Large intestine (tissue), 3 donors: ENCODE measurements around the gene CALHM6. TPM values are rescaled to one million over a fixed set of nuclear protein-coding genes. Genes with fewer than 3 reads are reported as not detected.

ENCODE experiments used
- DNase-seq, 2 donors: peaks; one replicate each; pipeline versions ENCODE4 v3.0.0 to v3.0.0-alpha.2; 2013
- H3K27ac ChIP-seq: one replicate; pipeline ENCODE4 v1.5.1; 2013; ENCODE audit warnings: low read length
- H3K27me3 ChIP-seq: 2 replicates; pipeline ENCODE4 v1.6.1; 2013; ENCODE audit warnings: low read length; ENCODE audit not compliant: control insufficient read depth, insufficient read depth
- H3K36me3 ChIP-seq: 2 replicates; pipeline ENCODE4 v1.6.1; 2013; ENCODE audit warnings: low read length; ENCODE audit not compliant: control insufficient read depth, insufficient read depth
- H3K4me1 ChIP-seq: one replicate; pipeline ENCODE4 v1.6.1; 2013; ENCODE audit warnings: low read length; ENCODE audit not compliant: control insufficient read depth, insufficient read depth
- H3K4me3 ChIP-seq: one replicate; pipeline ENCODE4 v1.5.1; 2013; ENCODE audit warnings: low read length
- H3K9me3 ChIP-seq: one replicate; pipeline ENCODE4 v1.6.1; 2013; ENCODE audit warnings: mild to moderate bottlenecking, low read depth, low read length, moderate library complexity; ENCODE audit not compliant: control insufficient read depth
- WGBS: methylation state at CpG from one replicate; pipeline ENCODE4 v1.1.5; 2013; ENCODE audit warnings: low lambda C conversion rate; ENCODE audit not compliant: insufficient coverage; 5-methylcytosine and 5-hydroxymethylcytosine counted together
- polyA plus RNA-seq: library from polyadenylated mRNA; unstranded; fragments of 120-200 nt; gene quantifications from one replicate; pipeline ENCODE4 v1.2.1, GENCODE V29; 2013

Gene CALHM6
- polyA plus RNA-seq, 1 donor, result 7.8 TPM

DNA sequence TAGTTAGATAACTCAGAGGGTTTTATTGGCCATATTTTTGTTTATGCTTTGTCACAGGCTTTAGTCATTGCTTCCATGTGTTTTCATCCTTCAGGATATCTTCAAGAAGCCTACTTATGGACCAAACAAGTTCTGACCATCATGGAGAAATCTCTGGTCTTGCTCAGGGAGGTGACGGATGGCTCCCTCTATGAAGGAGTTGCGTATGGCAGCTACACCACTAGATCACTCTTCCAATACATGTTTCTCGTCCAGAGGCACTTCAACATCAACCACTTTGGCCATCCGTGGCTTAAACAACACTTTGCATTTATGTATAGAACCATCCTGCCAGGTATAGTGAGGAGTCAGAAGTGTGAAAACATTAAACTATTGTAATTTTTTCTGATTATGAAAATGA, 30.3 kb upstream of the CALHM6 start:
- Histone ChIP-seq H3K36me3 (peaks cover 2% of the 10 kb centered on the region), H3K27me3 (no peaks in the 10 kb centered on the region), H3K4me1 (no peaks in the 10 kb centered on the region), H3K9me3 (no peaks in the 10 kb centered on the region), H3K4me3 (no peak overlapping the region), H3K27ac (no peak overlapping the region)
- DNase-seq, result no peak
- no CpG with 5 or more reads among the region's 4 CpGs for WGBS

DNA sequence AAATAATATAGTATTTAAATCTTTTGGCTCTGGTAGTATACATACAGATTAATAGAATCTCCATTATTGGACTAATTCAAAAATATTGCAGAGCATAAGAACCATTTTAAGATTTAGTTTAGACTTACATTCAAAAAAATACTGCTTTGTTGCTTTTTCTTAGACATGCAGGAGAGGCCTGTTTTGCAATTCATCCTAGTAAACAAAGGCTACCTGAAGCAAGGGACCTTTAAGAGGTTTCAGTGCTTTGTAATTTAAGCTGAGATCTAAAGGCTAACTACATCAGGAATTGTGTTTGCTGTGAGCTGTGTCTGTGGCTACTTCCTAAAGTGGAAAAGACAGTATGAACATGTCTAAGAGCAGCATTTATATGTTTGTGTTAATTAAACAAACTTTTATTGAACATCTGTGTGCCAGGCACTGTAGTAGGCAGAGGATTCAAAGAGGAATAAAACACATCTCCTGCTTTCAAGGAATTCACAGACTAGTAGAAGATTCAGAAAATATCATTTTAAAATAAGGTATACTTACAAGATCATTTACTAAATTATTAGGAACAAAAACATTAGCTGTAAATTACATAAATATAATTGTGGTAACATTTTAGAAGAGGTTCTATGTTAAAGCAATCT, 29.1 kb upstream of the CALHM6 start:
- Histone ChIP-seq H3K4me3 (no peak overlapping the region), H3K4me1 (no peaks in the 10 kb centered on the region), H3K9me3 (no peaks in the 10 kb centered on the region), H3K27ac (no peak overlapping the region), H3K36me3 (no peaks in the 10 kb centered on the region), H3K27me3 (no peaks in the 10 kb centered on the region)
- no peak for DNase-seq

DNA sequence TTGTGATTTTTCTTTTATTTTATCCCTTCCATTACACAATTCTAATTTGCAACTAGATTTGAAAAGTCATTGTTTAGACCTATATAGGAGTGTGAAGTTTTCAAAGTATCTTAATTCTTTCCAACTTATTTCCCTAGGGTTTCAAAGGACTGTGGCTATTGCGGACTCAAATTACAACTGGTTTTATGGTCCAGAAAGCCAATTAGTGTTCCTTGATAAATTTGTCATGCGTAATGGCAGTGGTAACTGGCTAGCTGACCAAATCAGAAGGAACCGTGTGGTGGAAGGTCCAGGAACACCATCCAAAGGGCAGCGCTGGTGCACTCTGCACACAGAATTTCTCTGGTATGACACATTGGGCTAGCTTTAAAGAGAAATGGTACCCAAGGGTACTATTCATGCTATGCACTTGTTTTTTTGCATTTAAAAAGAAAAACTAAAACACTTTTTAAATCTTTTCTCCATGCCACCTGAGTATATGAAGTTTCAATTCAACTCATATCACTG, 27.9 kb upstream of the CALHM6 start:
- no peaks in the 10 kb centered on the region for H3K36me3 ChIP-seq
- DNase-seq, result no peak
- H3K9me3 ChIP-seq, result no peaks in the 10 kb centered on the region
- H3K4me3 ChIP-seq, result no peak overlapping the region
- WGBS, result no CpG with 5 or more reads among the region's 4 CpGs
- H3K27ac ChIP-seq, result no peak overlapping the region
- H3K27me3 ChIP-seq, result no peaks in the 10 kb centered on the region
- H3K4me1 ChIP-seq, result no peaks in the 10 kb centered on the region

DNA sequence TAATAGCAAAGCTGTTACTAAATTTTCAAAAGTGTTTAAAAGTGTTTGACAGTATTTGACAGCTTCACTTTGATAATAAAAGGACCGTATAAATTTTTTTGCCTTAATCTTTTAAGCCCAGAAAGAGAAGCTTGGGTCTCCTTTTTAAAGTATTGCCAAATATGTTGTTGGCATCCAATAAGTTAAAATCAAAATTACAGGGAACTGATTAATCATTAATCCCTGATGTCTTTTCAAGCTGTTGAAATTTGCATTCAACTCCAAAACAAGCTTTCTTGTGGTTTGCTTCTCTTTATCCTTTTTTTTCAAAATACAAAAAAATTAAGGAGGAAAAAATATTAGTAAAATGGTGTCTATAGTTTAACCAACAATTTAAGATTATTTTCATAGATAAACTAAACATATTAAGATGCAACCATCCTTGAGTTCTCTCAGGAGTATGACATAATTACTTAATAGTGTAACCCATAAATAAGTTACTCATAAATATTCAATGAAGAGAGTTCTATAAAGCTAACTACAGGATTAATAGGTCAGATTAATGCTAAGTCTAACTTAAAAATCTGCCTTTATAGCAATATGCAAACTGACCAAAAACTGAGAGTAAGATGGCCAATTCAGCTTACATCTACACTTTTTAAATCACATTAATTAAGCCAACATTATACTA, 27.0 kb upstream of the CALHM6 start:
- Histone ChIP-seq H3K4me1 (no peaks in the 10 kb centered on the region), H3K4me3 (no peak overlapping the region), H3K27me3 (no peaks in the 10 kb centered on the region), H3K27ac (no peak overlapping the region), H3K9me3 (no peaks in the 10 kb centered on the region), H3K36me3 (no peaks in the 10 kb centered on the region)
- WGBS, result 80% methylated on average over 1 of the region's 1 CpG
- no peak for DNase-seq

DNA sequence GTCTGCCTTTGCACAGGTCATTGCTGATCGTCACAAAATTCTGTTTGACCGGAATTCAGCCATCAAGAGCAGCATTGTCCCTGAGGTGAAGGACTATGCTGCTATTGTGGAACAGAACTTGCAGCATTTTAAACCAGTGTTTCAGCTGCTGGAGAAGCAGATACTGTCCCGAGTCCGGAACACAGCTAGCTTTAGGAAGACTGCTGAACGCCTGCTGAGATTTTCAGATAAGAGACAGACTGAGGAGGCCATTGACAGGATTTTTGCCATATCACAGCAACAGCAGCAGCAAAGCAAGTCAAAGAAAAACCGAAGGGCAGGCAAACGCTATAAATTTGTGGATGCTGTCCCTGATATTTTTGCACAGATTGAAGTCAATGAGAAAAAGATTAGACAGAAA, 24.6 kb upstream of the CALHM6 start:
- WGBS, result 71% methylated on average over 2 of the region's 7 CpGs
- Histone ChIP-seq H3K4me1 (no peaks in the 10 kb centered on the region), H3K9me3 (no peaks in the 10 kb centered on the region), H3K27ac (no peak overlapping the region), H3K4me3 (no peak overlapping the region), H3K36me3 (no peaks in the 10 kb centered on the region), H3K27me3 (no peaks in the 10 kb centered on the region)
- DNase-seq, result no peak

DNA sequence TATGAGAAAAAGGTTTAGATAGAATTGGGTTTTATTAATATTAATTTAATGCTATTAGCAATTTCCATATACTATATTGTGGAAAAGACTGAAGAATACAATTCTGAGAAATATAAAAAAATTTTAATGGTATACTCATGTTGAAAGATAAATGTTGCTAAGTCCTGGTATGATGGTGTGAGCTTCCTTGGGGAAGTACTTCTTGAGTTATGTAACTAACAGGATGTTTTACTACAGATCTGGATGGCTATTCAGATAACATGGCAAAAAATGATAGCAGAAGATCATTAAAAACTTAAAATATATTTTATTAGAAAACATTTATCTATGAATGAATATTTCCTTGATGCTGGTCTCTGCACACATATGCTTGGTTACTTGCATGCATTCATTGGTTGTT, 23.5 kb upstream of the CALHM6 start:
- Histone ChIP-seq H3K4me1 (no peaks in the 10 kb centered on the region), H3K9me3 (no peaks in the 10 kb centered on the region), H3K27me3 (no peaks in the 10 kb centered on the region), H3K36me3 (no peaks in the 10 kb centered on the region), H3K4me3 (no peak overlapping the region), H3K27ac (no peak overlapping the region)
- no peak for DNase-seq

DNA sequence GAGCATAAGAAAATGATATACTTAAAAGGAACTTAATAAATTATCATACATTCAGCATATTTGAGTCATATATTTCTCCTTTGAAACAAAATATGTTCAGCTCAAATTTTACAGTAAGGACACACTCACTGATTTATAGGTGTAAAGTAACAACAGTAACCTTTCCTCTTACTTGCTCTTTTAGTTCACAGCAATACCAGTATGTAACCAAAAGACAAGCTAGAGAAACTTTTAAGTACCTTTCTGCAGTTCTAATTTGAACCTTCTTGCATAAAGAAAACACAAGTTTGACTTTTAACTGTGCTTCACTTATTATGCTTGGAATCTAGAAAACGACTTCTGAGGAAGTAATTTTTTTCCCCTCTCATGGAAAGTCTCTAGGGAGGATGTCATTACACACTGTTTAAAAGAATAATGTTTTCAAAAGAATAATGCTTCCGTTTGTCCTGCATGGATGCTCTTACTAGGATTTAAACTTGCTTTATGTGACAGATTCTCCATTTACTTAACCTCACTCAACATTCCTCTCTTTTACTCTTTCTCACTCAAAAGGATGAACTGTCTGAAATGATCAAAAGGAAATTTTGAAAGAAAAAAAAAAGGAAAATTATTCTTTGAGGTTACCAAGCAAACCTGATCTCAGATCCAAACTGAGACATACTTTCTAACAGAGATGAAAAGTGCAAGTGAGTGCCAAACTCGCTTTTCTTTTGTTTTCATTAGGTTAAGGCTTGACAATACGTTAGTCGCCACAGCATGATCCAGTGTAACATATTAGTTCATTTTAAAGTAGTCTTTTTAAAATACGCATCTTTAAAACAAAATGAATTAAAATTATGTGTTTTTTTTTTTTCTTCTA, 22.4 kb upstream of the CALHM6 start:
- no peak for DNase-seq
- no peak overlapping the region for H3K4me3 ChIP-seq
- no peaks in the 10 kb centered on the region for H3K4me1 ChIP-seq
- H3K36me3 ChIP-seq, result no peaks in the 10 kb centered on the region
- H3K27ac ChIP-seq, result no peak overlapping the region
- H3K9me3 ChIP-seq, result no peaks in the 10 kb centered on the region
- 81% methylated on average over 5 of the region's 6 CpGs for WGBS
- no peaks in the 10 kb centered on the region for H3K27me3 ChIP-seq

DNA sequence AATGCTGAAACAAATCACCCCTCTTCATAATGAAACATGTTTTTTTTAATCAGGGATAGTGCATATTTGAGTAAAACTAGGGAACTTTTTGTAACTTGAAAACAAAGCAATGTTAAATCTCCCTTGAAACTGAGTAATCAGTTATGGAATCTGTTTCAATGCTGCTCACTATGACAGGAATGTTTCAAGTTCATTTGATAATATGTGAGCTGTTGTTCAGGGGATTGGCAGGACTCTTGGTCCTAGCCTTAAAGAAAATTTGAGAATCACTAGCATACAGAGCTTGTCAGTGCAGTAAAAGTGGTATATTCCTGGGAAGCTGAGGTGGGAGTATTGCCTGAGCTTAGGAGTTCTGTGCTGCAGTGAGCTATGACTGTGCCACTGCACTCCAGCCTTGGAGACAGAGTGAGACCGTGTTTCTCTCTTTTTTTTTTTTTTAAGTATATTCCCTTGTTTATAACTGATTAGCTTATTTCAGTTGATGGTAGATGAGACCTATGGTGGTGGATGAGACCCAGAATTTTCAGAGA, 21.6 kb upstream of the CALHM6 start:
- Histone ChIP-seq H3K27ac (no peak overlapping the region), H3K27me3 (no peaks in the 10 kb centered on the region), H3K4me1 (no peaks in the 10 kb centered on the region), H3K36me3 (no peaks in the 10 kb centered on the region), H3K9me3 (no peaks in the 10 kb centered on the region), H3K4me3 (no peak overlapping the region)
- WGBS, result no CpG with 5 or more reads among the region's 1 CpG
- no peak for DNase-seq

DNA sequence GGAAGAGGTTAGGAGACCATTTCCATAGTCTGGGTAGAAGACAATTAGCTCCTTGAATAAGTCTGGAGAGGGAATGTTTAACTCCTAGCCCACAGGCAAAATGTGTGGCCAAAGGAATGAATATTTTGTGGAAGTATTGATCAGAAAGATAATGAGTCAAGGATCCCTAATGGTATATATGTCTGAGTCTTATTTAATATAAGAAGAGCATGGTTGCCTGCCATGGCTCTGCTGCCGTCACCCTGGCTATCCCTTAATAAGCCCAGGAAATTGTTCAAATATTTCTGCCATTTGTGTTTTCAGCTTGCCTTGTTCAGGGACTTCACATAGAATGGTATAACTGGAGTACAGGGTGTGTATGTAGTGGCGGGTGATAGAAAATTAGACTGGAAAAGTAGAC, 18.1 kb upstream of the CALHM6 start:
- no peaks in the 10 kb centered on the region for H3K36me3 ChIP-seq
- no peaks in the 10 kb centered on the region for H3K9me3 ChIP-seq
- H3K27ac ChIP-seq, result no peak overlapping the region
- no peak for DNase-seq
- H3K27me3 ChIP-seq, result no peaks in the 10 kb centered on the region
- WGBS, result no CpG with 5 or more reads among the region's 2 CpGs
- H3K4me3 ChIP-seq, result no peak overlapping the region
- H3K4me1 ChIP-seq, result peaks cover 4% of the 10 kb centered on the region

DNA sequence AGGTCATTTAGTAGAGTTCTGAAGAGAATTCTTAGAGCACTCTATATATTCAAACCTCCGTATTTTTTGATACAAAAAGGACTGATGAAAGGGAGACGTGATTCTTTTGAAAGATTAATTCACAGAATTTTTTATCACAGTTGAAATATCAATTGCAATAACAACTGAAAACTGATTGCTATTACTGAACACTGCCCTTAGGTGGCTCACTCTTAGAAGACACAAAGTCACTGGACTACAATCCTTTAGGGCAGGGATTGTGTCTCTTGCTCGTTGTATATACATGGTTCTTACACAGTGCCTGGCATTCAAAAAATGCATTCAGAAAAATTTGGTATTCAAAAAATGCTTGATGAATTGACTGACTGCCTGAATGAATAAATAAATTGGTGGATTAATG, 17.1 kb upstream of the CALHM6 start:
- Histone ChIP-seq H3K27ac (no peak overlapping the region), H3K4me1 (peaks cover 4% of the 10 kb centered on the region), H3K27me3 (no peaks in the 10 kb centered on the region), H3K36me3 (no peaks in the 10 kb centered on the region), H3K4me3 (no peak overlapping the region), H3K9me3 (no peaks in the 10 kb centered on the region)
- no peak for DNase-seq
- 33% methylated on average over 2 of the region's 3 CpGs for WGBS
